Hindlimb muscle (tissue), 1 donor: ENCODE results near the gene RBM24. TPM values are rescaled to one million over a fixed set of nuclear protein-coding genes. Genes with fewer than 3 reads are reported as not detected.

Experiments used
- polyA plus RNA-seq: library from polyadenylated mRNA; unstranded; fragments of 120-200 nt; gene quantifications from one replicate; pipeline ENCODE4 v1.2.1, GENCODE V29; 2013; ENCODE audit not compliant: insufficient read length

RBM24 gene
- polyA plus RNA-seq, 1 donor = 380 TPM

Other genes starting within 250 kb of the RBM24 start
- gene STMND1, start 179.3 kb upstream of the RBM24 start, polyA plus RNA-seq = not detected
- 213 TPM for gene CAP2, start 112.2 kb downstream of the RBM24 start, polyA plus RNA-seq